Dendritic cell treated with granulocyte-macrophage colony-stimulating factor and Interleukin-4, amounts not matched to agents 40 ng/mL and 50 ng/mL, for 4 days (primary cell): ENCODE data around the gene WDR27.
"Not testable (repeated sequence)": the region's sequence is repeated elsewhere in the genome, so short reads cannot be mapped to it uniquely, and the experiment has no call there.

Source experiments
- H3K27ac Mint-ChIP-seq: one replicate; pipeline ENCODE4 v1.8.0; 2022; ENCODE audit warnings: mild to moderate bottlenecking, mixed read lengths
- H3K27me3 Mint-ChIP-seq: one replicate; pipeline ENCODE4 v1.8.0; 2022; ENCODE audit warnings: mild to moderate bottlenecking, mixed read lengths
- H3K36me3 Mint-ChIP-seq: one replicate; pipeline ENCODE4 v1.8.0; 2022; ENCODE audit warnings: low read depth, mixed read lengths
- H3K4me1 Mint-ChIP-seq: one replicate; pipeline ENCODE4 v1.8.0; 2022; ENCODE audit warnings: low read depth, mixed read lengths
- H3K4me3 Mint-ChIP-seq: one replicate; pipeline ENCODE4 v1.8.0; 2022; ENCODE audit warnings: mild to moderate bottlenecking, moderate library complexity, mixed read lengths
- H3K9me3 Mint-ChIP-seq: one replicate; pipeline ENCODE4 v1.8.0; 2022; ENCODE audit warnings: mixed read lengths
- intact Hi-C: fragments of 100-400 bp; cut with micrococcal nuclease; formaldehyde crosslinking; loops from one replicate; pipeline ENCODE4 v1.15.0; 2022

WDR27 gene

GRCh38 chr6:169530752-169531123 lies 171.1 kb downstream of the WDR27 start:
- Mint-ChIP-seq H3K4me3 (no peak overlapping the region), H3K27me3 (no peaks in the 10 kb centered on the region), H3K9me3 (peaks cover 27% of the 10 kb centered on the region), H3K27ac (no peak overlapping the region), H3K4me1 (no peaks in the 10 kb centered on the region), H3K36me3 (no peaks in the 10 kb centered on the region)
- intact Hi-C loops = no loop called here

GRCh38 chr6:169529931-169530751 lies 171.7 kb downstream of the WDR27 start:
- peaks cover 29% of the 10 kb centered on the region for H3K9me3 Mint-ChIP-seq
- no peaks in the 10 kb centered on the region for H3K4me1 Mint-ChIP-seq
- no peaks in the 10 kb centered on the region for H3K27me3 Mint-ChIP-seq
- no peak overlapping the region for H3K27ac Mint-ChIP-seq
- no peaks in the 10 kb centered on the region for H3K36me3 Mint-ChIP-seq
- no peak overlapping the region for H3K4me3 Mint-ChIP-seq
- intact Hi-C loops = no loop called here

- intact Hi-C loops = no loop called here
- no peak overlapping the region for H3K4me3 Mint-ChIP-seq
- no peak overlapping the region for H3K27ac Mint-ChIP-seq
- H3K9me3 Mint-ChIP-seq = peaks cover 22% of the 10 kb centered on the region
- no peaks in the 10 kb centered on the region for H3K4me1 Mint-ChIP-seq
- H3K27me3 Mint-ChIP-seq = no peaks in the 10 kb centered on the region
- no peaks in the 10 kb centered on the region for H3K36me3 Mint-ChIP-seq
Measured at GRCh38 chr6:169528755-169529154, 173.1 kb downstream of the WDR27 start.

GRCh38 chr6:169527306-169527705 lies 174.5 kb downstream of the WDR27 start:
- no peaks in the 10 kb centered on the region for H3K27me3 Mint-ChIP-seq
- intact Hi-C loops = no loop called here
- no peak overlapping the region for H3K27ac Mint-ChIP-seq
- no peaks in the 10 kb centered on the region for H3K36me3 Mint-ChIP-seq
- peaks cover 17% of the 10 kb centered on the region for H3K9me3 Mint-ChIP-seq
- no peaks in the 10 kb centered on the region for H3K4me1 Mint-ChIP-seq
- H3K4me3 Mint-ChIP-seq = no peak overlapping the region

- intact Hi-C loops = no loop called here
- Mint-ChIP-seq H3K9me3 (peaks cover 60% of the 10 kb centered on the region), H3K27me3 (no peaks in the 10 kb centered on the region), H3K4me1 (no peaks in the 10 kb centered on the region), H3K4me3 (no peak overlapping the region), H3K27ac (no peak overlapping the region), H3K36me3 (no peaks in the 10 kb centered on the region)
Measured at GRCh38 chr6:169521825-169522224, 180.0 kb downstream of the WDR27 start.

- intact Hi-C loops = no loop called here
- Mint-ChIP-seq H3K4me3 (no peak overlapping the region), H3K27me3 (no peaks in the 10 kb centered on the region), H3K4me1 (no peaks in the 10 kb centered on the region), H3K9me3 (peaks cover 53% of the 10 kb centered on the region), H3K36me3 (no peaks in the 10 kb centered on the region), H3K27ac (no peak overlapping the region)
Measured at GRCh38 chr6:169520104-169520503, 181.7 kb downstream of the WDR27 start.

- Mint-ChIP-seq H3K4me3 (no peak overlapping the region), H3K27ac (no peak overlapping the region), H3K36me3 (no peaks in the 10 kb centered on the region), H3K9me3 (peaks cover 53% of the 10 kb centered on the region), H3K4me1 (no peaks in the 10 kb centered on the region), H3K27me3 (no peaks in the 10 kb centered on the region)
- intact Hi-C loops = no loop called here
Measured at GRCh38 chr6:169518451-169518850, 183.4 kb downstream of the WDR27 start.

- H3K36me3 Mint-ChIP-seq = no peaks in the 10 kb centered on the region
- no peak overlapping the region for H3K27ac Mint-ChIP-seq
- H3K9me3 Mint-ChIP-seq = peaks cover 16% of the 10 kb centered on the region
- H3K27me3 Mint-ChIP-seq = no peaks in the 10 kb centered on the region
- intact Hi-C loops = no loop called here
- no peaks in the 10 kb centered on the region for H3K4me1 Mint-ChIP-seq
- no peak overlapping the region for H3K4me3 Mint-ChIP-seq
Measured at GRCh38 chr6:169513478-169514193, 188.2 kb downstream of the WDR27 start.

- H3K27me3 Mint-ChIP-seq, intact Hi-C loops, H3K4me1 Mint-ChIP-seq, H3K36me3 Mint-ChIP-seq, H3K4me3 Mint-ChIP-seq, H3K27ac Mint-ChIP-seq: not testable (repeated sequence)
- H3K9me3 Mint-ChIP-seq = peaks cover 11% of the 10 kb centered on the region
Measured at GRCh38 chr6:169511785-169512184, 190.0 kb downstream of the WDR27 start.

- intact Hi-C loops = no loop called here
- H3K4me3 Mint-ChIP-seq = no peak overlapping the region
- H3K27ac Mint-ChIP-seq = no peak overlapping the region
- H3K4me1 Mint-ChIP-seq = no peaks in the 10 kb centered on the region
- no peaks in the 10 kb centered on the region for H3K36me3 Mint-ChIP-seq
- peaks cover 9% of the 10 kb centered on the region for H3K9me3 Mint-ChIP-seq
- no peaks in the 10 kb centered on the region for H3K27me3 Mint-ChIP-seq
Measured at GRCh38 chr6:169510871-169511270, 191.0 kb downstream of the WDR27 start.

GRCh38 chr6:169508452-169508851 lies 193.4 kb downstream of the WDR27 start:
- no peak overlapping the region for H3K4me3 Mint-ChIP-seq
- H3K27me3 Mint-ChIP-seq = no peaks in the 10 kb centered on the region
- H3K9me3 Mint-ChIP-seq = peaks cover 9% of the 10 kb centered on the region
- no peaks in the 10 kb centered on the region for H3K36me3 Mint-ChIP-seq
- no peak overlapping the region for H3K27ac Mint-ChIP-seq
- H3K4me1 Mint-ChIP-seq = no peaks in the 10 kb centered on the region
- intact Hi-C loops = no loop called here

GRCh38 chr6:169503422-169504152 lies 198.2 kb downstream of the WDR27 start:
- intact Hi-C loops = no loop called here
- Mint-ChIP-seq H3K4me1 (no peaks in the 10 kb centered on the region), H3K4me3 (no peak overlapping the region), H3K36me3 (no peaks in the 10 kb centered on the region), H3K9me3 (peaks cover 18% of the 10 kb centered on the region), H3K27ac (no peak overlapping the region), H3K27me3 (no peaks in the 10 kb centered on the region)

GRCh38 chr6:169502445-169502844 lies 199.4 kb downstream of the WDR27 start:
- H3K27me3 Mint-ChIP-seq = no peaks in the 10 kb centered on the region
- no peaks in the 10 kb centered on the region for H3K4me1 Mint-ChIP-seq
- H3K9me3 Mint-ChIP-seq = peaks cover 12% of the 10 kb centered on the region
- intact Hi-C loops = no loop called here
- no peaks in the 10 kb centered on the region for H3K36me3 Mint-ChIP-seq
- H3K27ac Mint-ChIP-seq = no peak overlapping the region
- no peak overlapping the region for H3K4me3 Mint-ChIP-seq

GRCh38 chr6:169501777-169502313 lies 200.0 kb downstream of the WDR27 start:
- no peak overlapping the region for H3K4me3 Mint-ChIP-seq
- H3K4me1 Mint-ChIP-seq = no peaks in the 10 kb centered on the region
- peaks cover 12% of the 10 kb centered on the region for H3K9me3 Mint-ChIP-seq
- H3K27ac Mint-ChIP-seq = no peak overlapping the region
- H3K36me3 Mint-ChIP-seq = no peaks in the 10 kb centered on the region
- no peaks in the 10 kb centered on the region for H3K27me3 Mint-ChIP-seq
- intact Hi-C loops = no loop called here
